ENCODE data around the gene BSDC1.

- TF ChIP-seq CTCF (IDR thresholded peaks at IDR 0.05): no peak
- no peak for TF ChIP-seq POLR2AphosphoS5 (IDR thresholded peaks at IDR 0.05)
- TF ChIP-seq POLR2A (IDR thresholded peaks at IDR 0.05): no peak
- no peak for TF ChIP-seq EP300 (IDR thresholded peaks at IDR 0.05)
Measured at GRCh38 chr1:32353886-32354570, 40.2 kb downstream of the BSDC1 start.

Measured in upper lobe of left lung (tissue), 4 donors.